Vagina (tissue), 2 donors: Measurements from ENCODE around the gene RPS19. TPM values are rescaled to one million over a fixed set of nuclear protein-coding genes. Genes with fewer than 3 reads are reported as not detected.
"Not testable (repeated sequence)": the region's sequence is repeated elsewhere in the genome, so short reads cannot be mapped to it uniquely, and the experiment has no call there.

ENCODE experiments used
- DNase-seq, 2 donors: peaks; one replicate each; pipeline ENCODE4 v3.0.0-alpha.2; 2017; ENCODE audit errors: extremely low spot score in 2 of 2
- H3K27ac ChIP-seq: fragments of 200-600 bp; sonication (generic); one replicate; pipeline ENCODE4 v1.5.1; 2019
- H3K27me3 ChIP-seq: fragments of 200-600 bp; sonication (generic); one replicate; pipeline ENCODE4 v1.5.1; 2019
- H3K36me3 ChIP-seq, 2 donors: fragments of 200-600 bp; sonication (generic); one replicate each; pipeline ENCODE4 v1.5.1; 2017 to 2019
- H3K4me1 ChIP-seq: fragments of 200-600 bp; sonication (generic); one replicate; pipeline ENCODE4 v1.5.1; 2019
- H3K4me3 ChIP-seq, 2 donors: fragments of 200-600 bp; sonication (generic); 1 replicate in 1 of 2; 2 replicates in 1 of 2; pipeline ENCODE4 v1.5.1; 2016 to 2019
- H3K9me3 ChIP-seq: fragments of 200-600 bp; sonication (generic); one replicate; pipeline ENCODE4 v1.5.1; 2019
- POLR2A ChIP-seq, 2 donors: fragments of 450-650 bp; IDR thresholded peaks; one replicate each; pipeline ENCODE4 v1.6.1; 2017; ENCODE audit warnings: antibody characterized with exemption in 2 of 2, mild to moderate bottlenecking in 2 of 2, moderate library complexity in 2 of 2
- POLR2AphosphoS5 ChIP-seq, 2 donors: sonication (generic); formaldehyde crosslinking; IDR thresholded peaks; one replicate each; pipeline ENCODE4 v1.9.0; 2017; ENCODE audit warnings: antibody characterized with exemption in 2 of 2, mild to moderate bottlenecking in 2 of 2, low read depth in 1 of 2; ENCODE audit not compliant: insufficient read depth in 1 of 2
- intact Hi-C: fragments of 100-400 bp; cut with DNase I; formaldehyde crosslinking; loops from one replicate; pipeline ENCODE4 v1.15.1; 2023
- total RNA-seq: library from RNA; depleted of rRNA; stranded (reverse); fragments of >200 nt; gene quantifications from one replicate; pipeline ENCODE4 v1.2.3, GENCODE V29; 2016
- TF ChIP-seq, protein P1 (sequence below), 3 experiments: fragments of 450-650 bp in 2 of 3; fragments of 200-600 bp in 1 of 3; sonication (generic) in 1 of 3; IDR thresholded peaks; one replicate each; pipeline ENCODE4 v1.5.1; 2017 to 2019; ENCODE audit warnings: antibody characterized with exemption in 3 of 3, mild to moderate bottlenecking in 2 of 3, moderate library complexity in 2 of 3

Gene RPS19
- total RNA-seq, 1 donor from 2014 or later = 1,554 TPM

DNA sequence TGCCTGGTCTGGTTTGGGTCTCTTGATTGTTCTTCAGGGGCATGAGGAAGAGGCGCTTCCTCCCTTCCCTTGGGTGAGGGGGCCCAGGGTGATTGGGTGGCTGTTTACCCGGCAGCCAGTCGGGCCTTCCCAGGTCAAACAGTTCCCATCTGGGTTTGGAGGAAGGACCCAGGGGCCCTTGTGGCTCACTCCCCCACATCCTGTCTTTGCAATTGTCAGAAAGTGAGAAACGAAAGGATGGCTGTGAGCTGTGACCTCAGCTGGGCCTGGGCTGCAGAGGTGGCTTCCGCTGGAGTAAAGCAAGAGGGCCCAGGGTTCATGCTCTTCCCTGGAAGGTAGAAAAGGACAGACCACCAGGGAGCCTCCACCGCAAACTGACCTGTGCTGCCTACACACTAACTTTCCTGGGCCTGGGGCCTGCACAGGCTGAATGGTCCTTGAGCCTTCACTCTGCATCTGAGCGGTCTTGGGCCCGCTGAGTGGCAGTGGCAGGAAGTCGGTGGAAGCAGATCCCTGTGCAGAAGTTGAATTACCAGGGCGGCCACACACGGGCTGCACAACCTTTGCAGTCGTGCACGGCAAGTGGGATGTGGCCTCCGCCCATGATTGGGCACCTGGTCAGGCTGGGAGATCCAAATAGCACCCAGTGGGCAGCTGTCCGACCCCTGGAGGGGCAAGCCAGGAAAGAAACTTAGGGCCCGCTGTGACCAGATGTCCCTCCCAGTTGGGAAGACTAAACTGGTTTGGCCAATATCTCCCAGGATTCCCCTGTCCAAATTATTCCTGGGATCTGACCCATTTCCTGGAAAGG is 11.7 kb downstream of the RPS19 start:
- Histone ChIP-seq H3K27ac (no peak overlapping the region), H3K4me1 (peaks cover 20% of the 10 kb centered on the region), H3K27me3 (no peaks in the 10 kb centered on the region), H3K4me3 (no peak overlapping the region), H3K36me3 (peaks cover 3 to 42% of the 10 kb centered on the region in 2 donors), H3K9me3 (no peaks in the 10 kb centered on the region)
- no peak for TF ChIP-seq POLR2A (IDR thresholded peaks at IDR 0.05)
- TF ChIP-seq, protein P1, sequence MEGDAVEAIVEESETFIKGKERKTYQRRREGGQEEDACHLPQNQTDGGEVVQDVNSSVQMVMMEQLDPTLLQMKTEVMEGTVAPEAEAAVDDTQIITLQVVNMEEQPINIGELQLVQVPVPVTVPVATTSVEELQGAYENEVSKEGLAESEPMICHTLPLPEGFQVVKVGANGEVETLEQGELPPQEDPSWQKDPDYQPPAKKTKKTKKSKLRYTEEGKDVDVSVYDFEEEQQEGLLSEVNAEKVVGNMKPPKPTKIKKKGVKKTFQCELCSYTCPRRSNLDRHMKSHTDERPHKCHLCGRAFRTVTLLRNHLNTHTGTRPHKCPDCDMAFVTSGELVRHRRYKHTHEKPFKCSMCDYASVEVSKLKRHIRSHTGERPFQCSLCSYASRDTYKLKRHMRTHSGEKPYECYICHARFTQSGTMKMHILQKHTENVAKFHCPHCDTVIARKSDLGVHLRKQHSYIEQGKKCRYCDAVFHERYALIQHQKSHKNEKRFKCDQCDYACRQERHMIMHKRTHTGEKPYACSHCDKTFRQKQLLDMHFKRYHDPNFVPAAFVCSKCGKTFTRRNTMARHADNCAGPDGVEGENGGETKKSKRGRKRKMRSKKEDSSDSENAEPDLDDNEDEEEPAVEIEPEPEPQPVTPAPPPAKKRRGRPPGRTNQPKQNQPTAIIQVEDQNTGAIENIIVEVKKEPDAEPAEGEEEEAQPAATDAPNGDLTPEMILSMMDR (IDR thresholded peaks at IDR 0.05) = no peak
- TF ChIP-seq POLR2AphosphoS5 (IDR thresholded peaks at IDR 0.05; ENCODE audit: insufficient read depth in 1 of 2, low read depth in 1 of 2) = peak in 1 of 2 donors; percentile 52
- intact Hi-C loops = loop anchor here (5.0 kb wide), 1 partner anchor 1069 kb away; no protein-coding TSS in a partner anchor
- DNase-seq = no peak

DNA sequence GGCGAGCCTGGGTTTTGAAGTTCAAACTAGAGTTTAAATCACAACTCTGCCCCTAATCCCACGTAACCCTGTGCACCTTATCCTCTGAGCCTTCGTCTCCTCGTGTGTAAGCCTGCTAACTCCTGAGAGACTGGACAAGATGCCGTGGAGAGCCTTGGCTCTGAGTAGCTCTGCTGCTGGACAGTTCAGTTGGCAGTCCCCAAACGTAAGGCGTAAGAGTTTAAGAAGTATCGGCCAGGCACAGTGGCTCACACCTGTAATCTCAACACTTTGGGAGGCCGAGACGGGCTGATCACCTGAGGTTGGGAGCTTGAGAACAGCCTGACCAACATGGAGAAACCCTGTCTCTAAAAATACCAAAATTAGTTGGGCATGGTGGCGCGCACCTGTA is 12.3 kb downstream of the RPS19 start:
- H3K4me1 ChIP-seq = peaks cover 14% of the 10 kb centered on the region
- H3K27ac ChIP-seq = no peak overlapping the region
- intact Hi-C loops = loop anchor here (5.0 kb wide), 1 partner anchor 1070 kb away; no protein-coding TSS in a partner anchor

GRCh38 chr19:41872775-41873647 is 13.0 kb downstream of the RPS19 start:
- TF ChIP-seq POLR2AphosphoS5 (IDR thresholded peaks at IDR 0.05; ENCODE audit: insufficient read depth in 1 of 2, low read depth in 1 of 2) (no peak), POLR2A (IDR thresholded peaks at IDR 0.05) (no peak)
- TF ChIP-seq, protein P1 (IDR thresholded peaks at IDR 0.05) = peak in 2 of 3 experiments; percentile 22 to 31
- intact Hi-C loops = loop anchor here (5.0 kb wide), 1 partner anchor 1071 kb away; no protein-coding TSS in a partner anchor
- Histone ChIP-seq H3K27ac (peak overlapping the region; percentile 17), H3K9me3 (no peaks in the 10 kb centered on the region), H3K27me3 (no peaks in the 10 kb centered on the region), H3K4me1 (peaks cover 8% of the 10 kb centered on the region), H3K4me3 (no peak overlapping the region), H3K36me3 (peaks cover 3 to 38% of the 10 kb centered on the region in 2 donors)
- DNase-seq = no peak

More for the DNA sequence above, 12.3 kb downstream of the RPS19 start:
- no peak overlapping the region for H3K4me3 ChIP-seq
- H3K27me3 ChIP-seq = no peaks in the 10 kb centered on the region
- H3K36me3 ChIP-seq = peaks cover 3 to 42% of the 10 kb centered on the region in 2 donors
- H3K9me3 ChIP-seq = no peaks in the 10 kb centered on the region
- TF ChIP-seq, protein P1 (IDR thresholded peaks at IDR 0.05) = no peak
- TF ChIP-seq POLR2AphosphoS5 (IDR thresholded peaks at IDR 0.05; ENCODE audit: insufficient read depth in 1 of 2, low read depth in 1 of 2) = no peak
- no peak for TF ChIP-seq POLR2A (IDR thresholded peaks at IDR 0.05)
- DNase-seq = no peak

GRCh38 chr19:41875973-41876372 is 15.9 kb downstream of the RPS19 start:
- H3K4me3 ChIP-seq, DNase-seq, H3K27ac ChIP-seq, intact Hi-C loops, H3K9me3 ChIP-seq, H3K4me1 ChIP-seq, H3K27me3 ChIP-seq: not testable (repeated sequence)
- H3K36me3 ChIP-seq = peaks cover 0 to 10% of the 10 kb centered on the region in 2 donors
